PFSK-1 (cell line): Measurements from ENCODE around the gene NKIRAS2.

Source experiments
- FOXP2 ChIP-seq: optimal IDR thresholded peaks from 2 replicates; pipeline ENCODE3; 2011; ENCODE audit warnings: borderline replicate concordance, control low read depth, inconsistent platforms; ENCODE audit not compliant: insufficient read depth; ENCODE audit errors: extremely low read length, extremely low read depth
- POLR2AphosphoS5 ChIP-seq: IDR thresholded peaks from 2 replicates; pipeline ENCODE4 v1.6.1; 2012; ENCODE audit warnings: low read depth, mild to moderate bottlenecking, control low read depth, low read length, moderate library complexity
- REST ChIP-seq, 2 experiments: IDR thresholded peaks; 2 replicates each; pipeline versions ENCODE4 v1.6.1 to v1.8.0; 2011 to 2012; ENCODE audit warnings: low read depth in 2 of 2, low read length in 2 of 2, control low read depth in 1 of 2, inconsistent platforms in 1 of 2, mild to moderate bottlenecking in 1 of 2, moderate library complexity in 1 of 2; ENCODE audit not compliant: insufficient read depth in 1 of 2
- SIN3A ChIP-seq: IDR thresholded peaks from 2 replicates; pipeline ENCODE4 v1.6.1; 2012; ENCODE audit warnings: mild to moderate bottlenecking, low read length, moderate library complexity, borderline replicate concordance; ENCODE audit not compliant: insufficient read depth
- TAF1 ChIP-seq: IDR thresholded peaks from 2 replicates; pipeline ENCODE4 v1.6.1; 2012; ENCODE audit warnings: low read length, control low read depth, borderline replicate concordance; ENCODE audit not compliant: insufficient read depth

- TF ChIP-seq SIN3A (no peak), REST (IDR thresholded peaks at IDR 0.05; ENCODE audit: insufficient read depth in 1 of 2, low read depth in 2 of 2, low read length in 2 of 2) (no peak), POLR2AphosphoS5 (no peak), FOXP2 (no peak), TAF1 (no peak)
These were observed 37.7 kb upstream of the NKIRAS2 start for GRCh38 chr17:41982026-41982760.
